T47D (cell line): Measurements from ENCODE around the gene CAMK1D.

Experiments used
- DNase-seq, 2 experiments: peaks; one replicate each; pipeline versions ENCODE4 v3.0.0 to v3.0.0-alpha.2; 2011 to 2012; ENCODE audit warnings: low read depth in 1 of 2, low spot score in 1 of 2
- JUND ChIP-seq: IDR thresholded peaks from 2 replicates; pipeline ENCODE4 v1.6.1; 2012; ENCODE audit warnings: low read depth
- in situ Hi-C: cut with HindIII; loops from 2 replicates; pipeline ENCODE4 v1.10.0; 2016; ENCODE audit warnings: low sequenced_read_pairs, low pct_unique_long_range_greater_than_20kb

CAMK1D gene

DNA sequence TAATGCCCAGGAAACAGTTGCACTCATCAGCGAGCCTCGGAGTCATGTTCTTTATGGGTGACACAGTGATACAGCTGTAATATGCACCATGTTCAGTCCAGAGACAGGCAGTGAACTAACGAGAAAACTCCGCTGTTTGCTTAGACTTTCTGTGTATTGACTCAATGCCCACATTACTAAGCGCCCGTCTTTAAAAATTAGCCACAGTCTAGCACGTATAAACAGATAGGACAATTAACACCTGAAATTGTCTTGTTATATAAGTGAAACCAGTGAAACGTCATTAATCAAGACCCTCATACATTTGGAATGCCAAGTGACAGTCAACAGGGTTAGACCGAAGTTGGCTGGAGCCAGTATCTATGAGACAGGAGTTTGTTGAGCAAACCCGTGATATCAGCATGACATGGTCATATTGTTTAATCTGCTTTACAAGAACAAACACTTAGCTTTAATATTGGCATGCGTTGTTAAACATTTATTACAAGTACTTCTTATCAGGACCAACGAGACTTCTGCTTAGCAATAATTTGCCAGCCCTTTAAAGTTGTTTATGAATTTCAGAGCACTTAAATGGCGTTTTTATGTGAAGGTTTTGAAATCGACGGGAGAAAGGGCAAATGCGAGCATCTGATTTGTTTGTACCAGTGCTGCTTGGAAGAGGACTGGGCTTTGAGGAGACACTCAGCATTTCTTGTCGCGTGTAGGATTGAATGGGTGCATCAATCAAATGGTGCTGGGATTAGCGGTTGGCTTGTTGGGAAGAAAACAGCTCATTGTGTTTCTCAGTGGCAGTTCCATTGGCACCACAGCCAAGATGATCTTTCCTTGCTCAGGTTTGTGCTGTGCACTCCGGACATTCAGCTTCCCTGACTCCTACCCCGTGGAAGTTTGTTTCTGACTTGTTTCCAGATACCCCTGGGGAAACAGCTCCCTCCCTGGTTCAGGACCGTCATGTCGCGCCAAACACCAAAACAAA is 56.3 kb downstream of the CAMK1D start:
- in situ Hi-C loops = no loop called here
- DNase-seq = peak in 1 of 2 experiments; percentile 23
- no peak for TF ChIP-seq JUND

DNA sequence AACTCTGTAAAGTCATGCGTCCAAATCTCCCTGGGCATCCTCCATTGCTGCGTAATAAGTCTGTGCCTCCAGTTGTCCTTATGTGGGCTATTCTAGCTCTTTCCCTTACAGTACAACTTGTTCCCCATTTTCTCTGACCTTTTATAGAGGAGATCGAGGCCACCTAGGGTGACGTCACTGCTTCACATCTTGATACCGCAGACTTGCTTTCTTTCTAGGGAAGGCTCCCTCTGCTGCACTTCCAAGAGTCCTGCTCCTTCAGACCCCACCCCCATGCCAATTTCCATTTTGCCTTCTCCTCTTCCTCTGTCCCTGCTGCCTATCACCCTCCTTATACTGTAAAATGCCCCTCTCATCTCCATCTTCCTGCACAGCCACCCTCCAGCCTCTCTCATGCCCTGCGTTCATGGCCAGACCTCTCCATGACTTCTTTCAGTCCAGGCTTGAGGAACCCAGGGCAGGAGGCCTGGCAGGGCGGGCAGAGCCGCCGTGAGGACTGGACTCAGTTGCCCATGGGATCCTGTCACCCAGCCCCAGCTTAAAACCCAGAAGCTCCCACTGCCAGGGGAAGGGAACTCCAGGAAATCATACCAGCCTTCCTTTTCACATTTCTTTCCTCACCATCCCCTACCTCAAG is 57.5 kb downstream of the CAMK1D start:
- DNase-seq = no peak
- in situ Hi-C loops = no loop called here
- no peak for TF ChIP-seq JUND

DNA sequence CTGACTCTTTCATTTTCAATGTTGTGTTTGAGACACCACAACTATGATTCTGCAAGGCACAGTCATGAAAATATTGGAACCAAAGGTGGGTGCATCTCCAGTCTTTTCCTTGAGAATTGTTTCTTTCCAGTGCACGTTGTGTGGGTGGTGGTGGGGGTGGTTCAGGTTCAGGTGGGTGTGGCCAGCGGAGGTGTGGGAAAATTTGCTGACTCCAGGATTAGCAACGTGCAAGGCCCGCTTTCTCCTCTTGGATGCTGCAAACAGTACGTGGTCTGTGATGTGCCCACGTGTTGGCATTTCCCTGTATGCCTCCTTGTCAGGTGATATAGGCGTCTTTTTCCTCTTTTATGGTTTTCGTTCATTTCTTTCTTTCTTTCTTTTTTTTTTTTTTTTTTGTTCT is 59.1 kb downstream of the CAMK1D start:
- TF ChIP-seq JUND = no peak
- no peak for DNase-seq
- in situ Hi-C loops = no loop called here

DNA sequence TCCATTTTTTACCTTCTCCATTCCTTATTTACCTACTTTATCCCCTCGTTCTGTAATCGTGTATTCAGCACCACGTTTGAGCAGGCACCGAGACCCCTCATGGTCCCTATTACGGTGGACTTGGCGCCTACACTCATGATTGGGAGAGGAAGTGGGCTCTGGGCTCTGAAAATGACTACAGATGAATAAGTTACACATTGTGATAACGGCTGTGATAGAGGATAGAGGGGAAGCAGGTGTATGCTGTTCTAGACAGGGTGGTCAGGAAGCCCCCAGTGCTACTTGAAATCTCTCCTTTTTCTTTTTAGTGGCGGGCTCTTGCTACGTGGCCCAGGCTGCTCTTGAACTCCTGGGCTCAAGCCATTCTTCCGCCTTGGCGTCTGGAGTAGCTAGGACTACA is 59.8 kb downstream of the CAMK1D start:
- no peak for DNase-seq
- TF ChIP-seq JUND = no peak
- in situ Hi-C loops = no loop called here

DNA sequence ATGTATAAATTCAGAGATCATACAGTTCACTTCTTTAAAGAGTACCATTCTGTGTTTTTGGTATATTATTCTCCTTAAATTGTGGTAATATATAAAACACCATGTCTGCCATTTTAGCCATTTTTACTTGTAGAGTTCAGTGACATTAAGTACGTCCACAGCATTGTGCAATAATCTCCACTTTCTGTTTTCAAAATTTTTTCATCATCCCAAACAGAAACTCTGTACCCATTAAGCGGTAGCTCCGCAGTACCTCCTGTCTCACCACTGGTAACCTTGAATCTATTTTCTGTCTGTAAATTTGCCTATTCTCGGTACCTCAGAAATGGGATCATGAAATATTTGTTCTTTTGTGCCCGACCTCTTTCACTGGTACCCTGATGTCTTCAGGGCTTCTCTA is 60.3 kb downstream of the CAMK1D start:
- no peak for TF ChIP-seq JUND
- in situ Hi-C loops = no loop called here
- no peak for DNase-seq

DNA sequence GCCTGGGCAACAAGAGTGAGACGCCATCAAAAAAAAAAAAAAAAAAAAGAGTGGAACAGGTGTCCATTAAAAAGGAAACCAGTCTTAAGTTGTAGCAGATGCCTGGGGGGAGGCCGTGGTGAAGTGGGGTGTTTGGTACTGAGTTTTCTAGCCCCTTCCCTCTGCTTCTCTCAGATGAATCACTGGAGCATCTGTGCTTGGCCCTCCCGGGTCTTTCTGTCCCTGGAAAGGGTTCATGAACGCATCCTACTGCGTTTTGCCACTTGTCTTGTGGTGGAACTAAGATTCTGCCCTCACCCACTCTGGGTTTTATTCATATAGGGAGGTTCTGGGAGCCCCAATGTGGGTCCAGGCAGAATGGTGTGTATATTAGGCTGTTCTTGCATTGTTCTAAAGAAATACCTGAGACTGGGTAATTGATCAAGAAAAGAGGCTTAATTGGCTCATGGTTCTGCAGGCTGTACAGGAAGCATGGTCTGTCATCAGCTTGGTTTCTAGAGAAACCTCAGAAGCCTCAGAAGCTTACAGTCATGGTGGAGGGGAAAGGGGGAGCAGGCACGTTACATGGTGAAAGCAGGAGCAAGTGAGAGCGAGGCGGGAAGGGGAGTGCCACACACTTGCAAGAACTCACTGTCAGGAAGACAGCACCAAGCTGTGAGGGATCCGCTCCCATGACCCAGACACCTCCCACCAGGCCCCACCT is 63.5 kb downstream of the CAMK1D start:
- no peak for TF ChIP-seq JUND
- in situ Hi-C loops = no loop called here

DNA sequence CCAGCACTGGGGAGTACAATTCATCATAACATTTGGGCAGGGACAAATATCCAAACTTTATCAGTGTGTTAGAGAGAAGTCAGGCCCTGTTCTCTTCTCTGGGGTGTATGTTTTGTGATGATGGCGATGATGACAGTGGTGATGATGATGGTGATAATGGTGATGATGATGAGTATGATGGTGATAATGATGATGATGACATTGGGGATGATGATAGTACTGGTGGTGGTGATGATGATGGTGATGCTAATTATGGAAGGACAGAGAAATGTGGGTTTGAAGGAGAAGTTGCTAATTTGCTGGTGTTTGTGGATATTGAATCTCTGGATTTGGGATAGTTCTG is 64.0 kb downstream of the CAMK1D start:
- no peak for TF ChIP-seq JUND
- no peak for DNase-seq

More for the DNA sequence above, 63.5 kb downstream of the CAMK1D start:
- DNase-seq = no peak

DNA sequence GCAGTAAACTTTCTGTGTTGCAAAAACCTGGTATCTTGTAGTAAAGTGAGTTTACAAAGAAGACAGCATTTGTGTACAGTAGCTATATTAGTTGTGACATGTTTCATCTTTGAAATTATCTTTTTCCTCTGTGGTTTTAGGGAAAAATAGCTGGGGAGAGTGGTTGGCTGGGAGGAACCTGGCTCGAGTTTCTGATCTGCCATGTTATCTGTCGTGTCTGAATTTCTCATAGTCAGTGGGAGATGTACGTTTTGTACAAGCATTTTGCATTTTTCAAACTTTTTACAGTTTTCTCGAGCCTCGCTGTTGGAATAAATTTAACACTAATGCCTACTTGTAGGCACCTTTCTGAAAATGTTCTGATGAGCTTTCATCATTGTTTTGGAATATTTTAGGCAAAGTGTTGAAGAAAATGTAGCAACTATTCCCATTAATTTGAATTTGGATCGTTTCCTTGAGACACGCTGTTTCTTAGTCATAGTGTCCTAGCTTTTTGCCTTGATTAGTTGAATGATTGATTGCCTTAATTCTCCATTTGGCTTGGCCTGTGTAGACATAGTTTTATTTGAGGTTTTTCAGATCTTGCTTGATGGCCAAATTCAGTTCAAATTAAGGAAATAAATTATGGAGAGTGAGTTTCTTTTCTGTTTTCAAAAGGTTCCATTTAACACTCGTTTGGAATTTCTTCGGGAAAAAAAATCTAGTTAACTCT is 65.1 kb downstream of the CAMK1D start:
- no peak for DNase-seq
- in situ Hi-C loops = no loop called here
- no peak for TF ChIP-seq JUND

More for the DNA sequence above, 64.0 kb downstream of the CAMK1D start:
- in situ Hi-C loops = no loop called here

DNA sequence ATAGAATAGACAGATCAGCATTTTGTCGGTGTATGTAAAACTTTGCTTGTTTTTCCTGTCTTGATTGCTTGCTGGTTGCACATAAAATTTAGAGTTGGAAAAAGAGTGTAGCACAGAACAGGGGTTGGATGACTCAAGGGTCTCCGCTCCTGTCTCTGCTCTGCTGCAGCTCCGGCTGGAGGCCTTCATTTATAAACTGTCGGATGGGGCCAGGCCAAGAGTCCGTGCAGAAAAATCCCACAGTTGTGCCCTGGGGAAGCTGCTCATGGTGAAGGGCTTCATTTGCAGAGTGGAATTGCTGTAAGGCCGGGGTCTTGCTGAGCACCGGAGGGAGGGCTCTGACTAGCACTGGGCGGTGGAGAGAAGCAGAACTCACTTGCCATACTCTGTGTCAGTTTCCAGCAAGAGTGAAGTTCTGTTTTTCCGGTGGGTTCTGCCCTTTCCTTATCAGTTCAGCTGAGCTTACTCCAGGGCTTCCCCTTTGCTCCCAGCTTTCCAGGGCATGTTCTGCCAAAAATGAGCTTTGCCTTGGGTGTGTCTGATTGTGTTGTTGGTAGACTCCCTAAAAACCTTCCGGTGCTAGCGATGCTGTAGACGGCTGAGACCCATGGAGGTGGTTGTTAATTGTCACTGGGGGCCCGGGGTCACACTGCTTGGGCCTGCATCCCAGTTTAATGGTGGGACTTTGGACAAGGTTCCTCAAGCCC is 67.2 kb downstream of the CAMK1D start:
- DNase-seq = no peak
- in situ Hi-C loops = no loop called here
- no peak for TF ChIP-seq JUND

DNA sequence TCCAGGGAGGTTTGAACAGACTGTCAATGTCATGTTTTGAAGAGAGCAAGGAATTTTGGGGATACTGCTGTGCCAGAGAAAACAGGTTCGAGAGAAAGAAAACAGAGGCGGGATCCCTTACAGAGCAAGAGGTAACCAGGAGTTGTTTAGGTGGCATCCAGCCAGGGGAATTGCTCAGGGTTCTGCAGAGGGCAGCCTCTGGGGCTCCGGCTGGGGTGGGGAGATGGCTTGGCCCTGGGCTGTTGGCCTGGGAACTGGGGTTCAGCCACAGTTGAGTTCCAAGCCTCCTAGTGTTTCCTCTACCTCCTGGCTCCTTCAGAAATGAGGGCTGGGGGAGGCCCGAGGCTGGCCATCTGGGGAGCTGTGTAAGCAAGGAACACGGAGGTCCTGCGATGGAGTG is 68.0 kb downstream of the CAMK1D start:
- DNase-seq = no peak
- TF ChIP-seq JUND = no peak
- in situ Hi-C loops = no loop called here

DNA sequence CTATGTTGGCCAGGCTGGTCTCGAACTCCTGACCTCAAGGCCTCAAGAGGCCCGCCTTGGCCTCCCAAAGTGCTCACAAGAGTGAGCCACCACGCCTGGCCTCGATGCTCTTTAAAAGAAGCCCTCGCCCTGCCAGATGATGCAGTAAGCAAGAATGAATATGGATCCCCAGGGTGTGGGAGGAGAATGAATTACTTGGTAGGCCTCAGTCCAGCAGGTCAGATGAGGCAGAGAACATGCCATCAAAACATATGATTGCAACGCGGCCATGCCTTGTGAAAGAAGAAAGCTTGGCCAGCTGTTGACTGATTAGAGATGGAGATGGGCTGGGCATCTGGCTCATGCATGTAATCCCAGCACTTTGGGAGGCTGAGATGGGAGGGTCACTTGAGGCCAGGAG is 68.7 kb downstream of the CAMK1D start:
- in situ Hi-C loops = no loop called here
- TF ChIP-seq JUND = no peak
- no peak for DNase-seq
